Subcutaneous adipose tissue (tissue), 4 donors: ENCODE data around the gene LCN9. TPM values are rescaled to one million over a fixed set of nuclear protein-coding genes. Genes with fewer than 3 reads are reported as not detected.

Source experiments
- CTCF ChIP-seq: fragments of 450-650 bp; IDR thresholded peaks from one replicate; pipeline ENCODE4 v1.5.1; 2016; ENCODE audit warnings: low read depth, mild to moderate bottlenecking, control low read depth, antibody characterized with exemption, moderate library complexity
- total RNA-seq, 4 donors: library from RNA; depleted of rRNA; stranded (reverse); fragments of >200 nt; gene quantifications; one replicate each; pipeline ENCODE4 v1.1.0, GENCODE V29; 2016

Gene LCN9
- total RNA-seq, 4 donors from 2014 or later: not detected

- TF ChIP-seq CTCF: no peak
These were observed 48.3 kb downstream of the LCN9 start for GRCh38 chr9:135711391-135711790.

- no peak for TF ChIP-seq CTCF
These were observed 48.8 kb downstream of the LCN9 start for GRCh38 chr9:135711881-135712280.

DNA sequence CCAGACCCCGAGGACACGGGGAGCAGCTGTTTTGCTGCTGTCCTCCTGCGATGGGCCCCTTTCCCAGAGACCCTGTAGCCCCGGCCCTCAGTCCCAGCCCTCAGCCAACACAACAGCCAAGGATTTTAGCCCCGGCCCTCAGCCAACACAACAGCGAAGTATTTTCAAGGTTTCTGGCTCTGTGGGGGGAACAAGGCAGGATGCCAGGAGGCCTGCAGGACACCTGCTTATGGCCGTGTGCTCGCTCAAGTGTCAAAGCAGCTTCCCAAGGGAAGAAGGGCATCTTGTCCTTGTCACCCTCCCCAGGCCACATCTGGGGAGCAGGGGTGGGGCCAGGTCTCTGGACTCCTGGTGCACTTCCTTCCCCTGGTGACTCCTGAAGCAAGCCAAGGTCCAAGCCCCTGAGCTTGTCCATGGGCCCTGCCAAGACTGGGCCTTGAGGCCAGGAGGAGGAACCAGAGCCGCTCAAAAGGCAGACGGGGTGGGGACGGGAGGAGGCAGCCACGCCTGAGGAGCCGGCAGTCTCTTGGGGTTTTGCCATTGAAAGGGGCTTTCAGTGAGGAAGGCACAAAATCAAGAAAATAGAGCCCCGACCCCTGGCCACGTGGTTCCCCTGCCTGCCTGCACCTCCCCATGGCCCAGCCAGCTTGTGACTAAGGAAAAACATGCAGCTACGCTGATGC lies 49.6 kb downstream of the LCN9 start:
- no peak for TF ChIP-seq CTCF

GRCh38 chr9:135714242-135715055 lies 51.3 kb downstream of the LCN9 start:
- TF ChIP-seq CTCF: no peak

- TF ChIP-seq CTCF: no peak
These were observed 52.0 kb downstream of the LCN9 start for GRCh38 chr9:135715056-135715595.

DNA sequence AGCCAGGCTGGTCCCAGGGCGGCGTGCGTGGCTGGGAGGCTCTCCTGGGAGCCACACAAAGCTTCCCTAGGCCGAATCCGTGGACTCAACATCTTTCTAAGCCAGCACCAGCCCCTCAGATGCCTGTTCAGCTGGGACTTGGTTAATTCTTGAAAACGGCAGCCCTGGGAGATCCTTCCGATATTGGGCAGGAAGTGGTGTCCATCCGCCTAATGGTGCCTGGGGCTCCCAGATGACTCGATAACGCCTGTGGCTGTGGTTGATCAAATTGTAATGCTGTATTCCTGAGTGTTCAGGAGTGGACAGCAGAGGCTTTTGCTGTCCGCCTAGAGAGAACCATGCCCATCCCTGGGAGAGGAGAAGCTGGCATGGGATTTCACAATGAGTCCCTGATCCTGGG lies 52.9 kb downstream of the LCN9 start:
- TF ChIP-seq CTCF: no peak

Other genes starting within 250 kb of the LCN9 start
- gene PPP1R26, start 183.5 kb upstream of the LCN9 start, total RNA-seq: 10 to 100 TPM in 2 of 4 donors, 1 to 10 TPM in 2; 5.1 to 16.0 (median 11.1) TPM
- gene MRPS2, start 162.6 kb upstream of the LCN9 start, total RNA-seq: 10 to 100 TPM; 20.9 to 26.6 (median 23.3) TPM
- not detected for gene LCN1, start 141.9 kb upstream of the LCN9 start, total RNA-seq
- not detected for gene OBP2A, start 117.2 kb upstream of the LCN9 start, total RNA-seq
- gene PAEP, start 101.6 kb upstream of the LCN9 start, total RNA-seq: not detected
- not detected for gene GLT6D1, start 23.8 kb upstream of the LCN9 start, total RNA-seq
- gene SOHLH1, start 36.2 kb downstream of the LCN9 start, total RNA-seq: not detected
- gene KCNT1, start 38.9 kb downstream of the LCN9 start, total RNA-seq: under 1 TPM in 2 of 4 donors, not detected in 2; 0.33 to 0.51 TPM
- gene CAMSAP1, start 244.2 kb downstream of the LCN9 start, total RNA-seq: 10 to 100 TPM; 23.6 to 35.0 (median 24.1) TPM